NT2/D1 (cell line): ENCODE data around the gene RIMBP2.

Experiments used
- SUZ12 ChIP-seq: IDR thresholded peaks from 2 replicates; pipeline ENCODE4 v1.6.1; 2011; ENCODE audit not compliant: insufficient read length, insufficient read depth; ENCODE audit errors: extremely low read depth
- YY1 ChIP-seq: IDR thresholded peaks from 2 replicates; pipeline ENCODE4 v1.6.1; 2011; ENCODE audit not compliant: insufficient read length, insufficient read depth
- ZNF274 ChIP-seq: IDR thresholded peaks from 2 replicates; pipeline ENCODE4 v1.6.1; 2011; ENCODE audit warnings: mild to moderate bottlenecking, low read depth, low read length

GRCh38 chr12:130696379-130697100, 19.6 kb downstream of the RIMBP2 start:
- TF ChIP-seq YY1 (no peak), ZNF274 (no peak), SUZ12 (no peak)
